K562 (cell line): ENCODE measurements around the gene CDKN2C. TPM values are rescaled to one million over a fixed set of nuclear protein-coding genes. Genes with fewer than 3 reads are reported as not detected.

Source experiments
- KLF1 ChIP-seq: fragments of 450-650 bp; IDR thresholded peaks from 2 replicates; pipeline ENCODE4 v1.6.1; 2016; ENCODE audit warnings: missing genetic modification characterization, missing compliant biosample characterization
- MTF1 ChIP-seq: fragments of 250-450 bp; sonication (Bioruptor Pico); IDR thresholded peaks from 2 replicates; pipeline ENCODE4 v1.9.0; 2021; ENCODE audit warnings: moderate library complexity, mild to moderate bottlenecking, inconsistent platforms, borderline replicate concordance
- NR2F6 ChIP-seq: fragments of 450-650 bp; formaldehyde crosslinking; IDR thresholded peaks from 2 replicates; pipeline ENCODE4 v1.4.0; 2020; ENCODE audit warnings: mild to moderate bottlenecking
- PATZ1 ChIP-seq: fragments of 250-450 bp; sonication (Bioruptor Pico); IDR thresholded peaks from 2 replicates; pipeline ENCODE4 v1.5.0; 2020; ENCODE audit warnings: mild to moderate bottlenecking, borderline replicate concordance
- PRMT5 ChIP-seq: sonication (generic); formaldehyde crosslinking; IDR thresholded peaks from 2 replicates; pipeline ENCODE4 v1.5.0; 2020; ENCODE audit warnings: missing genetic modification reagents
- STAT5B ChIP-seq: fragments of 250-450 bp; sonication (Bioruptor Pico); IDR thresholded peaks from 2 replicates; pipeline ENCODE4 v1.8.0; 2021; ENCODE audit warnings: mild to moderate bottlenecking, inconsistent platforms
- YBX1 ChIP-seq: fragments of 450-650 bp; IDR thresholded peaks from 2 replicates; pipeline ENCODE4 v1.7.1; 2016; ENCODE audit warnings: mild to moderate bottlenecking
- ZBTB40 ChIP-seq, 2 experiments: fragments of 450-650 bp in 1 of 2; sonication (generic) in 1 of 2; formaldehyde crosslinking in 1 of 2; IDR thresholded peaks; 2 replicates each; pipeline versions ENCODE4 v1.7.1 to v1.9.0; 2016 to 2022; ENCODE audit warnings: inconsistent platforms in 1 of 2, mild to moderate bottlenecking in 1 of 2, missing genetic modification reagents in 1 of 2
- ZNF12 ChIP-seq: sonication (generic); formaldehyde crosslinking; IDR thresholded peaks from 2 replicates; pipeline ENCODE4 v1.4.0; 2020; ENCODE audit warnings: mild to moderate bottlenecking, missing genetic modification reagents
- ZNF76 ChIP-seq: fragments of 250-450 bp; sonication (Bioruptor Pico); IDR thresholded peaks from 2 replicates; pipeline ENCODE4 v1.4.0; 2020; ENCODE audit warnings: mild to moderate bottlenecking, moderate library complexity, borderline replicate concordance
- polyA plus RNA-seq, 8 experiments: library from polyadenylated mRNA; depleted of rRNA in 4 of 8; stranded (reverse) in 5 of 8; unstranded in 3 of 8; fragments of >200 nt; fragmentation: Nextera tagmentation in 2 of 8; fragmentation: Illumina TruSeq in 1 of 8; extraction: Ambion mirVana in 2 of 8; extraction: Trizol in 1 of 8; gene quantifications; 2 replicates each; pipeline versions ENCODE4 v1.2.1 to v1.2.3, GENCODE V29; 2011 to 2014; ENCODE audit warnings: inconsistent platforms in 1 of 8, missing spikeins in 1 of 8
- total RNA-seq, 7 experiments: library from RNA; depleted of rRNA in 6 of 7; stranded (reverse); fragments of >200 nt in 6 of 7; fragmentation: Illumina TruSeq in 2 of 7; extraction: Trizol in 2 of 7; gene quantifications; 2 replicates each; pipeline versions ENCODE4 v1.2.1 to v1.2.3, GENCODE V29; 2011 to 2021; ENCODE audit warnings: low replicate concordance in 1 of 7
- TF ChIP-seq, protein P1 (sequence below): fragments of 450-650 bp; formaldehyde crosslinking; IDR thresholded peaks from 2 replicates; pipeline ENCODE4 v1.4.0; 2022; ENCODE audit warnings: missing genetic modification characterization
- TF ChIP-seq, protein P2 (sequence below): fragments of 250-450 bp; sonication (Bioruptor Pico); IDR thresholded peaks from 2 replicates; pipeline ENCODE4 v1.4.0; 2020; ENCODE audit warnings: borderline replicate concordance

The CDKN2C gene
- total and polyA plus RNA-seq, 9 of the 15 experiments (the other 6 are each of a cell fraction or from before 2014, with no cell fraction given), result 11.9 to 74.3 (median 45.9) TPM

DNA sequence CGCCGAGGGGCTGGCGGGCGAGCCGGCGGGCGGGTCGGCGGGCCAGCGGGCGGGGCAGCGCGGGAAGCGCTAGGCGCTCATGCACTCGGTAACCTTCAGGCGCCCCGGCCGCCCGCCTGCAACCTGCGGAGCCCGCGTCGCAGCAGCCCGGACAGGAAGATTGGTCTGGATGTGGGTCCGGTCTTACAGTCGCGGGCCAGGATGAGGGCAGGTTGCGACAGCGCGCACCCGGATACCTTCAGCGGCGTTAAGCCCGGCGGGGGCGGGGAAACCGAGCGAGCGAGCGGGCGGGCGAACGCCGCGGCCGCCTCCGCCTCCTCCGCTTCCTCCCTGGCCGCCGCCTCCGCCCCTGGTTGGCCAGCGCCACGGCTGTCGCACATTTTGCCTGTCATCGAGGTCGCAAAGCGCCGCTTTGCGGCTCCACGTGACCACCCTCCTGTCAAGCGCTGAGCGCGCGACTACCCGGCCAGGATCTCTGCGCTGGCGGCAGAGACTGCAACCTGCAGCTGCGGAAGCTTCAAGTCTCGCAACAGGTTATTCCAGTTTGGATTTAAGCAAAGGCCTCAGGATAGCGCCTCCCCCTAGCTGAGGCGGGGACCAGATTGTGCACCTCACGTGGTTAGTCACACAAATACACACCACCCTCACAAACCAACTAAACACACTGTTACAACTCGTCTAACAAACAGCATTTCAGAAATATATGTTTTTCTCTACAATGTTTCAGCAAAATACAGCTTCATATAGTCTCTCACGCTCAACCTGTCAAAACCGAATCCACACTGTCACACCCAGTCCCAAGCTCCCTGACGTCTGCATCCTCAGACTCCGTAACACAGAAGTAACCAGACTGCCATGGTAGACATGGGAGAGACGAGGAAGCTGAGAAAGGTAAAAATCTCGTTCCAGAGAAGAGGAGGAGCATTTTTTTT is 9.9 kb upstream of the CDKN2C start, which contains the start of gene FAF1 (continued):
- TF ChIP-seq, protein P1, sequence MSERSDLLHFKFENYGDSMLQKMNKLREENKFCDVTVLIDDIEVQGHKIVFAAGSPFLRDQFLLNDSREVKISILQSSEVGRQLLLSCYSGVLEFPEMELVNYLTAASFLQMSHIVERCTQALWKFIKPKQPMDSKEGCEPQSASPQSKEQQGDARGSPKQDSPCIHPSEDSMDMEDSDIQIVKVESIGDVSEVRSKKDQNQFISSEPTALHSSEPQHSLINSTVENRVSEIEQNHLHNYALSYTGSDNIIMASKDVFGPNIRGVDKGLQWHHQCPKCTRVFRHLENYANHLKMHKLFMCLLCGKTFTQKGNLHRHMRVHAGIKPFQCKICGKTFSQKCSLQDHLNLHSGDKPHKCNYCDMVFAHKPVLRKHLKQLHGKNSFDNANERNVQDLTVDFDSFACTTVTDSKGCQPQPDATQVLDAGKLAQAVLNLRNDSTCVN (CRISPR knock-in tag), result no peak
- TF ChIP-seq PATZ1 (CRISPR knock-in tag) (no peak), ZNF76 (CRISPR knock-in tag) (no peak), STAT5B (CRISPR knock-in tag) (no peak), MTF1 (CRISPR knock-in tag) (no peak), ZBTB40 (IDR thresholded peaks at IDR 0.05) (peak; percentile 47), ZBTB40 (CRISPR knock-in tag; IDR thresholded peaks at IDR 0.05) (no peak), ZNF12 (CRISPR knock-in tag) (peak; percentile 86; the same call in 1 of the 2 replicates), YBX1 (no peak), KLF1 (tag) (peak; percentile 33; the same call in 1 of the 2 replicates), NR2F6 (CRISPR knock-in tag) (no peak), PRMT5 (no peak)
- TF ChIP-seq, protein P2, sequence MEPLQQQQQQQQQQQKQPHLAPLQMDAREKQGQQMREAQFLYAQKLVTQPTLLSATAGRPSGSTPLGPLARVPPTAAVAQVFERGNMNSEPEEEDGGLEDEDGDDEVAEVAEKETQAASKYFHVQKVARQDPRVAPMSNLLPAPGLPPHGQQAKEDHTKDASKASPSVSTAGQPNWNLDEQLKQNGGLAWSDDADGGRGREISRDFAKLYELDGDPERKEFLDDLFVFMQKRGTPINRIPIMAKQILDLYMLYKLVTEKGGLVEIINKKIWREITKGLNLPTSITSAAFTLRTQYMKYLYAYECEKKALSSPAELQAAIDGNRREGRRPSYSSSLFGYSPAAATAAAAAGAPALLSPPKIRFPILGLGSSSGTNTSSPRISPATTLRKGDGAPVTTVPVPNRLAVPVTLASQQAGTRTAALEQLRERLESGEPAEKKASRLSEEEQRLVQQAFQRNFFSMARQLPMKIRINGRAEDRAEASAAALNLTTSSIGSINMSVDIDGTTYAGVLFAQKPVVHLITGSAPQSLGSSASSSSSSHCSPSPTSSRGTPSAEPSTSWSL, result no peak
